ENCODE results near the gene AFP. TPM values are rescaled to one million over a fixed set of nuclear protein-coding genes. Genes with fewer than 3 reads are reported as not detected.

The AFP gene
- total RNA-seq, 1 experiment from 2014 or later: 0.40 TPM

GRCh38 chr4:73429826-73430587, 6.0 kb upstream of the AFP start:
- TF ChIP-seq CTCF (conservative IDR thresholded peaks at IDR 0.05; ENCODE audit: low read depth, low read length): no peak
- no peak for TF ChIP-seq EZH2phosphoT487 (IDR thresholded peaks at IDR 0.05; ENCODE audit: borderline replicate concordance, low read length)
- TF ChIP-seq EZH2 (IDR thresholded peaks at IDR 0.05; ENCODE audit: low read length, unreplicated experiment): no peak
- BruUV-seq (replicated peaks): no TSS peak
- no peaks in the 10 kb centered on the region for H3F3A ChIP-seq (ENCODE audit: low read length, unreplicated experiment)
- ChIA-PET POLR2A (ENCODE audit: unreplicated experiment) (no interaction called here), CTCF (no interaction called here)
- H3K27me3 ChIP-seq (ENCODE audit: low read length): peaks cover 51% of the 10 kb centered on the region
- no peaks in the 10 kb centered on the region for H3K4me1 ChIP-seq (ENCODE audit: insufficient read depth, low read length)
- no peaks in the 10 kb centered on the region for H3K9me3 ChIP-seq (ENCODE audit: low read length)
- H3K79me2 ChIP-seq (ENCODE audit: low read length): no peaks in the 10 kb centered on the region
- ATAC-seq: no peak
- no peak overlapping the region for H3K9ac ChIP-seq (ENCODE audit: low read length)
- no peaks in the 10 kb centered on the region for H3K36me3 ChIP-seq (ENCODE audit: low read depth, low read length)
- no peak overlapping the region for H3K27ac ChIP-seq (ENCODE audit: low read length)
- intact Hi-C loops (cut with micrococcal nuclease): no loop called here
- no peaks in the 10 kb centered on the region for H4K20me1 ChIP-seq (ENCODE audit: low read length)
- H3K9me2 ChIP-seq (replicated peaks; ENCODE audit: low read length): no peaks in the 10 kb centered on the region
- DNase-seq: no peak
- H2AFZ ChIP-seq (ENCODE audit: low read length): no peak overlapping the region
- no peak overlapping the region for H3K4me3 ChIP-seq (ENCODE audit: low read length)
- no peak overlapping the region for H3K4me2 ChIP-seq (ENCODE audit: low read length)

- ATAC-seq: no peak
- Histone ChIP-seq H3F3A (ENCODE audit: low read length, unreplicated experiment) (no peaks in the 10 kb centered on the region), H3K4me3 (ENCODE audit: low read length) (no peak overlapping the region), H3K79me2 (ENCODE audit: low read length) (no peaks in the 10 kb centered on the region), H3K27ac (ENCODE audit: low read length) (no peak overlapping the region), H4K20me1 (ENCODE audit: low read length) (no peaks in the 10 kb centered on the region), H3K9ac (ENCODE audit: low read length) (no peak overlapping the region), H3K4me2 (ENCODE audit: low read length) (no peak overlapping the region), H2AFZ (ENCODE audit: low read length) (no peak overlapping the region), H3K9me2 (replicated peaks; ENCODE audit: low read length) (no peaks in the 10 kb centered on the region), H3K36me3 (ENCODE audit: low read depth, low read length) (no peaks in the 10 kb centered on the region), H3K4me1 (ENCODE audit: insufficient read depth, low read length) (no peaks in the 10 kb centered on the region), H3K27me3 (ENCODE audit: low read length) (peaks cover 59% of the 10 kb centered on the region), H3K9me3 (ENCODE audit: low read length) (no peaks in the 10 kb centered on the region)
- DNase-seq: no peak
- intact Hi-C loops (cut with micrococcal nuclease): no loop called here
- BruUV-seq (replicated peaks): no TSS peak
- ChIA-PET CTCF (no interaction called here), POLR2A (ENCODE audit: unreplicated experiment) (no interaction called here)
- TF ChIP-seq CTCF (conservative IDR thresholded peaks at IDR 0.05; ENCODE audit: low read depth, low read length) (no peak), EZH2phosphoT487 (IDR thresholded peaks at IDR 0.05; ENCODE audit: borderline replicate concordance, low read length) (no peak), EZH2 (IDR thresholded peaks at IDR 0.05; ENCODE audit: low read length, unreplicated experiment) (no peak)
Observed at GRCh38 chr4:73431813-73432168, 4.2 kb upstream of the AFP start.

GRCh38 chr4:73432169-73433000, 3.6 kb upstream of the AFP start:
- Histone ChIP-seq H3K9me3 (ENCODE audit: low read length) (no peaks in the 10 kb centered on the region), H3K9me2 (replicated peaks; ENCODE audit: low read length) (no peaks in the 10 kb centered on the region), H4K20me1 (ENCODE audit: low read length) (no peaks in the 10 kb centered on the region), H3K36me3 (ENCODE audit: low read depth, low read length) (no peaks in the 10 kb centered on the region), H3F3A (ENCODE audit: low read length, unreplicated experiment) (no peaks in the 10 kb centered on the region), H2AFZ (ENCODE audit: low read length) (no peak overlapping the region), H3K27me3 (ENCODE audit: low read length) (peaks cover 65% of the 10 kb centered on the region), H3K27ac (ENCODE audit: low read length) (no peak overlapping the region), H3K9ac (ENCODE audit: low read length) (no peak overlapping the region), H3K4me1 (ENCODE audit: insufficient read depth, low read length) (no peaks in the 10 kb centered on the region), H3K79me2 (ENCODE audit: low read length) (no peaks in the 10 kb centered on the region), H3K4me3 (ENCODE audit: low read length) (no peak overlapping the region), H3K4me2 (ENCODE audit: low read length) (no peak overlapping the region)
- no peak for DNase-seq
- intact Hi-C loops (cut with micrococcal nuclease): no loop called here
- ATAC-seq: no peak
- CTCF ChIA-PET: no interaction called here
- POLR2A ChIA-PET (ENCODE audit: unreplicated experiment): no interaction called here
- TF ChIP-seq EZH2 (IDR thresholded peaks at IDR 0.05; ENCODE audit: low read length, unreplicated experiment) (no peak), CTCF (conservative IDR thresholded peaks at IDR 0.05; ENCODE audit: low read depth, low read length) (no peak), EZH2phosphoT487 (IDR thresholded peaks at IDR 0.05; ENCODE audit: borderline replicate concordance, low read length) (no peak)
- BruUV-seq (replicated peaks): no TSS peak

Data from PC-3 (cell line).